ENCODE data around the gene RAB17.

RAB17 gene

GRCh38 chr2:237557633-237558015, 32.9 kb downstream of the RAB17 start:
- DNase-seq: no peak

- DNase-seq: no peak
Observed at GRCh38 chr2:237556773-237557632, 33.5 kb downstream of the RAB17 start.

GRCh38 chr2:237555560-237555959, 35.0 kb downstream of the RAB17 start:
- no peak for DNase-seq

GRCh38 chr2:237553948-237554347, 36.6 kb downstream of the RAB17 start:
- no peak for DNase-seq

GRCh38 chr2:237552908-237553307, 37.6 kb downstream of the RAB17 start:
- no peak for DNase-seq

- DNase-seq: no peak
Observed at GRCh38 chr2:237551071-237551574, 39.4 kb downstream of the RAB17 start.

- DNase-seq: no peak
Observed at GRCh38 chr2:237549643-237550415, 40.7 kb downstream of the RAB17 start.

GRCh38 chr2:237549216-237549615, 41.3 kb downstream of the RAB17 start:
- DNase-seq: no peak

- no peak for DNase-seq
Observed at GRCh38 chr2:237547841-237548416, 42.6 kb downstream of the RAB17 start.

GRCh38 chr2:237546876-237547395, 43.6 kb downstream of the RAB17 start:
- no peak for DNase-seq

GRCh38 chr2:237546040-237546875, 44.3 kb downstream of the RAB17 start:
- DNase-seq: no peak

- no peak for DNase-seq
Observed at GRCh38 chr2:237542001-237542704, 48.4 kb downstream of the RAB17 start.

- DNase-seq: no peak
Observed at GRCh38 chr2:237541243-237541642, 49.3 kb downstream of the RAB17 start.

GRCh38 chr2:237540823-237541222, 49.7 kb downstream of the RAB17 start:
- DNase-seq: no peak

GRCh38 chr2:237540223-237540775, 50.2 kb downstream of the RAB17 start:
- no peak for DNase-seq

- no peak for DNase-seq
Observed at GRCh38 chr2:237539681-237540080, 50.9 kb downstream of the RAB17 start.

- no peak for DNase-seq
Observed at GRCh38 chr2:237538901-237539300, 51.6 kb downstream of the RAB17 start.

GRCh38 chr2:237538001-237538720, 52.4 kb downstream of the RAB17 start:
- DNase-seq: no peak

- DNase-seq: no peak
Observed at GRCh38 chr2:237536617-237537016, 53.9 kb downstream of the RAB17 start.

GRCh38 chr2:237536083-237536415, 54.5 kb downstream of the RAB17 start:
- no peak for DNase-seq
